Activated B cell treated with CpG ODN at 0.5 μM for 24 hours (primary cell): ENCODE results near the gene COL18A1. TPM values are rescaled to one million over a fixed set of nuclear protein-coding genes. Genes with fewer than 3 reads are reported as not detected.
A peak's percentile ranks its signal among the peaks of the same experiment; 100 is the strongest.

Experiments used
- ATAC-seq: fragments of 200-7000 bp; cut with Tn5 transposase; one replicate; pipeline ENCODE4 v1.10.0; 2021; ENCODE audit warnings: low read depth, mild to moderate bottlenecking, moderate library complexity
- CTCF ChIA-PET: fragments of 350-600 bp; sonication (Branson Sonifier 250); formaldehyde crosslinking; loops from one replicate; lab custom pipeline; 2021; ENCODE audit warnings: antibody characterized with exemption; lab: Charles Lee
- POLR2A ChIA-PET: fragments of 350-600 bp; sonication (Branson Sonifier 250); formaldehyde crosslinking; loops from one replicate; lab custom pipeline; 2021; ENCODE audit warnings: antibody characterized with exemption; lab: Charles Lee
- DNase-seq: peaks from one replicate; pipeline ENCODE4 v3.0.0; 2022
- H3K27ac Mint-ChIP-seq: one replicate; pipeline ENCODE4 v1.8.0; 2020; ENCODE audit warnings: mixed read lengths
- H3K27me3 Mint-ChIP-seq: one replicate; pipeline ENCODE4 v1.8.0; 2021; ENCODE audit warnings: mixed read lengths
- H3K36me3 Mint-ChIP-seq: one replicate; pipeline ENCODE4 v1.8.0; 2021; ENCODE audit warnings: low read depth, mixed read lengths
- H3K4me1 Mint-ChIP-seq: one replicate; pipeline ENCODE4 v1.8.0; 2021; ENCODE audit warnings: mixed read lengths
- H3K4me3 Mint-ChIP-seq: one replicate; pipeline ENCODE4 v1.8.0; 2020; ENCODE audit warnings: mild to moderate bottlenecking, mixed read lengths
- H3K9me3 Mint-ChIP-seq: one replicate; pipeline ENCODE4 v1.8.0; 2020; ENCODE audit warnings: mixed read lengths
- CTCF ChIP-seq: fragments of 200-600 bp; IDR thresholded peaks from one replicate; pipeline ENCODE4 v1.8.0; 2022; ENCODE audit warnings: antibody characterized with exemption, mild to moderate bottlenecking
- intact Hi-C: fragments of 100-400 bp; cut with micrococcal nuclease; formaldehyde crosslinking; loops from one replicate; pipeline ENCODE4 v1.15.1; 2024
- total RNA-seq: library from RNA; stranded (reverse); gene quantifications from 2 replicates; pipeline ENCODE4 v1.2.3, GENCODE V29; 2022

Gene COL18A1
- total RNA-seq, 1 donor from 2014 or later, result 1.6 TPM

- H3K4me3 Mint-ChIP-seq, result no peak overlapping the region
- H3K27me3 Mint-ChIP-seq, result peaks cover 53% of the 10 kb centered on the region
- ChIA-PET POLR2A (no interaction called here), CTCF (interaction anchor here (1.5 kb wide), 1 partner anchor 265 kb away, joined by 3 read pairs; no protein-coding TSS in a partner anchor)
- intact Hi-C loops, result no loop called here
- TF ChIP-seq CTCF, result no peak
- no peak overlapping the region for H3K27ac Mint-ChIP-seq
- H3K9me3 Mint-ChIP-seq, result peaks cover 11% of the 10 kb centered on the region
- peaks cover 3% of the 10 kb centered on the region for H3K36me3 Mint-ChIP-seq
- ATAC-seq (no peak), DNase-seq (no peak)
- H3K4me1 Mint-ChIP-seq, result peaks cover 14% of the 10 kb centered on the region
Observed at GRCh38 chr21:45401916-45402900, 2.8 kb upstream of the COL18A1 start.

- ChIA-PET POLR2A (no interaction called here), CTCF (no interaction called here)
- H3K36me3 Mint-ChIP-seq, result peaks cover 3% of the 10 kb centered on the region
- DNase-seq, result no peak
- peak overlapping the region; percentile 82 for H3K4me3 Mint-ChIP-seq
- ATAC-seq, result no peak
- intact Hi-C loops, result no loop called here
- H3K9me3 Mint-ChIP-seq, result peaks cover 11% of the 10 kb centered on the region
- no peak for TF ChIP-seq CTCF
- H3K27me3 Mint-ChIP-seq, result peaks cover 63% of the 10 kb centered on the region
- peaks cover 14% of the 10 kb centered on the region for H3K4me1 Mint-ChIP-seq
- no peak overlapping the region for H3K27ac Mint-ChIP-seq
Observed at GRCh38 chr21:45403133-45403824, 1.7 kb upstream of the COL18A1 start.

- peak overlapping the region; percentile 82 for H3K4me3 Mint-ChIP-seq
- peak overlapping the region; percentile 30 for H3K27ac Mint-ChIP-seq
- ChIA-PET POLR2A (no interaction called here), CTCF (no interaction called here)
- H3K36me3 Mint-ChIP-seq, result peaks cover 3% of the 10 kb centered on the region
- DNase-seq, result no peak
- H3K4me1 Mint-ChIP-seq, result peaks cover 14% of the 10 kb centered on the region
- intact Hi-C loops, result no loop called here
- peaks cover 65% of the 10 kb centered on the region for H3K27me3 Mint-ChIP-seq
- H3K9me3 Mint-ChIP-seq, result peaks cover 11% of the 10 kb centered on the region
- no peak for TF ChIP-seq CTCF
- ATAC-seq, result peak; percentile 18
Observed at GRCh38 chr21:45403825-45404729, 888 bp upstream of the COL18A1 start.

- ATAC-seq (no peak), DNase-seq (peak; percentile 21)
- peaks cover 11% of the 10 kb centered on the region for H3K9me3 Mint-ChIP-seq
- ChIA-PET POLR2A (no interaction called here), CTCF (no interaction called here)
- H3K27me3 Mint-ChIP-seq, result peaks cover 65% of the 10 kb centered on the region
- H3K4me1 Mint-ChIP-seq, result peaks cover 14% of the 10 kb centered on the region
- no peak overlapping the region for H3K27ac Mint-ChIP-seq
- H3K36me3 Mint-ChIP-seq, result peaks cover 3% of the 10 kb centered on the region
- no peak overlapping the region for H3K4me3 Mint-ChIP-seq
- TF ChIP-seq CTCF, result no peak
- intact Hi-C loops, result no loop called here
Observed at GRCh38 chr21:45405271-45405818, 380 bp downstream of the COL18A1 start.
